Measurements from ENCODE around the gene COPRS. TPM values are rescaled to one million over a fixed set of nuclear protein-coding genes. Genes with fewer than 3 reads are reported as not detected.
A peak's percentile ranks its signal among the peaks of the same experiment; 100 is the strongest.

COPRS gene, protein sequence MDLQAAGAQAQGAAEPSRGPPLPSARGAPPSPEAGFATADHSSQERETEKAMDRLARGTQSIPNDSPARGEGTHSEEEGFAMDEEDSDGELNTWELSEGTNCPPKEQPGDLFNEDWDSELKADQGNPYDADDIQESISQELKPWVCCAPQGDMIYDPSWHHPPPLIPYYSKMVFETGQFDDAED
- 10 to 100 TPM; 19.5 to 34.1 TPM for total RNA-seq

DNA sequence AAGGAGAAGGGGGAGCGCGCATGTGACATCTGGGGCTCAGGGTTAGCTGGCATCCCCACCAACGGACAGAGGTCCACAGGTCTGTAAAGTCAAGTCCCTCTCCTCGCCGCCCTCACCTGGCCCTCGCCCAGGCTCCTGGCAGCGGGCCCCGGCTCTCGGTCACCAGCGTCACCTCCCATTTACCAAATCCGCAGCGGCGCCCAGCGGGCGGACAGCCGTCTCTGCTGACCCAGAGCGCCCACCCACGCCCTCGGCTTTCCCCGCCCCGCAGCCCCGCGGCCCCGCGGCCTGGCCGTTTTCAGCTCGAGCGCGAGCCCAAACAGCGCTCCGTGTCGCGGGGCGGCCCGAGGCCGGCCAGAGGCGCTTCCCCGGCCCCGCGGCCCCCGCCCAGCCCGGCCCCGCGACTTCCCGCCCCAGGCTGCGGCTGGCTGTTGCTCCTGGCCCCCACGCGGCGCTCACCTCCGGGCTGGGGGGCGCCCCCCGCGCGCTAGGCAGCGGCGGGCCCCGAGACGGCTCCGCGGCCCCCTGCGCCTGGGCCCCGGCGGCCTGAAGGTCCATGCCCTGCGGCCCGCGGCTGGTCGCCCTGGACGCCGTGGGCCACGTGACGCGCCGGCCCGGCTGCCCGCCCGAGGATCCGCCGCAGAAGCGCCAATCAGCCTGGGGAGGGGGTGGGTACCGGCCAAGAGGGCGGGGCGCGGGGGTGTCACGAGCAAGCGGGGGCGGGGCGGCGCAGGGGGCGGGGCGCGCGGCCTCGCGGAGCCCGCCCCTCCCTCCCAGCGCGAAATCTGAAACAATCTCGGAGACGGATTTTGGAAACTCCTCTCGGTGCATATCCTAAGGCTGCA lies at the start of gene COPRS:
COPRS (minus strand) TSS at position 603 of the 845 bp plus-strand sequence; CDS start at position 558, 45 bp downstream.
- DNase-seq (peak; percentile 87), ATAC-seq (peak; percentile 94)
- Mint-ChIP-seq H3K36me3 (peaks cover 11% of the 10 kb centered on the region), H3K27me3 (no peaks in the 10 kb centered on the region), H3K9me3 (ENCODE audit: low read depth) (no peaks in the 10 kb centered on the region), H3K27ac (peak within 1 kb of the TSS; percentile 82), H3K4me1 (peaks cover 19% of the 10 kb centered on the region), H3K4me3 (peak within 1 kb of the TSS; percentile 75)
- CTCF ChIA-PET: interaction anchor here (1.2 kb wide), 1 partner anchor 888 kb away, joined by 3 read pairs; the partner anchor contains the start of gene RNF135

DNA sequence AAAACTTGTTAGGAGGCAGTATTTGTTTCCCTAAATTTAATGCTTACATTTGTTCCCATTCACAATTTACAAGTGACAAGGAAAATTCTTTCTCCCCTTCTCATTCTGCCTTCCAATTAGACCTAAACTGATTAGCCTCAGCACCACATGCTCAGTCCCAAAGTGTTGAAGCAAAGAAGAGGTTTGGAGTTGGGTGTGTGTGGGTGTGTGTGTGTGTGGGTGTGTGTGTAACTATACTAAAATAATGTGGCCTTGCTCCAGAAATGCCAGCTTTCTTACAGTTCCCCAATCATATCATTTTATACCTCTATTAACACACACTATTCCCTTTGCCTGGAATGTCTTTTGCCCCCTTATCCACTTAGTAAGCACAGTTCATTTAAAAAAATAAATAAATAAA lies 49.3 kb upstream of the COPRS start:
- CTCF ChIA-PET: interaction anchor here (0.9 kb wide), 1 partner anchor 16 kb away, joined by 3 read pairs; no protein-coding TSS in a partner anchor

GRCh38 chr17:31907342-31907962 lies 48.4 kb upstream of the COPRS start:
- peaks cover 12% of the 10 kb centered on the region for H3K4me1 Mint-ChIP-seq
- ATAC-seq (no peak), DNase-seq (no peak)
- H3K27ac Mint-ChIP-seq: no peak overlapping the region
- H3K36me3 Mint-ChIP-seq: no peaks in the 10 kb centered on the region
- H3K9me3 Mint-ChIP-seq (ENCODE audit: low read depth): no peaks in the 10 kb centered on the region
- CTCF ChIA-PET: interaction anchor here (0.9 to 1.3 kb wide), 2 partner anchors 17 to 73 kb away, joined by 3 read pairs; no protein-coding TSS in a partner anchor
- H3K27me3 Mint-ChIP-seq: peaks cover 38% of the 10 kb centered on the region
- H3K4me3 Mint-ChIP-seq: no peak overlapping the region

More for the DNA sequence above, 49.3 kb upstream of the COPRS start:
- Mint-ChIP-seq H3K4me1 (peaks cover 8% of the 10 kb centered on the region), H3K36me3 (no peaks in the 10 kb centered on the region), H3K27me3 (peaks cover 39% of the 10 kb centered on the region), H3K4me3 (no peak overlapping the region), H3K9me3 (ENCODE audit: low read depth) (no peaks in the 10 kb centered on the region), H3K27ac (no peak overlapping the region)
- no peak for DNase-seq
- no peak for ATAC-seq

DNA sequence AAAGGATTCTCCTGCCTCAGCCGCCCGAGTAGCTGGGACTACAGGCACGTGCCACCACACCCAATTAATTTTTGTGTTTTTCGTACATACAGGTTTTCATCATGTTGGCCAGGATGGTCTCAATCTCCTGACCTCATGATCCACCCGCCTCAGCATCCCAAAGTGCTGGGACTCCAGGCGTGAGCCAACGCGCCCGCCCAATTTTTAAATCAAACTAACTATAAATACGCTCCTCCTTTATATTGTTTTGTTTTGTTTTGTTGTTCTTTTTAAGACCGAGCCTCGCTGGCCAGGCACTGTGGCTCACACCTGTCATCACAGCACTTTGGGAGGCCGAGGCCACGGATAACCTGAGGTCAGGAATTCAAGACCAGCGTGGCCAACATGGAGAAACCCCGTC lies 44.4 kb upstream of the COPRS start:
- no peak for ATAC-seq
- CTCF ChIA-PET: interaction anchor here (0.8 to 2.7 kb wide), 4 partner anchors 16 to 24 kb away, joined by 3 to 7 read pairs (median 4); no protein-coding TSS in a partner anchor

DNA sequence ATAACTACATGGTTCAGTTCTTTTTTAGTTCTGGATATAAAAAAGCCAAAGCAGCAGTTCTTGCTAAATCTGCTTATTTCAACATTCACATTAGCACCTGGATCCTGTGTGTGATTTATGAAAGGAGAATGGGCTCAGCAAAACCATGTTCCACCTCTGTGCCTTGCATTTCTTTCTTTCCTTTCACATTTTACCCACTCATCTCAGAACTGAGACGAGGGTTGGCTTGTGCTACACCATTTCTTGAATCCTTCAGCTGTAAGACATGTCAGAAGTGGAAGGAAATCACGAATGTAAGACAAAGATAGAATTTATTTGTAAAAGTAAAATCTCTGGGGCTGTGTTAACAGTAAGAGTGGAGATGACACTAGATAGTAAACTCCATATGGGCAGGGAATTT lies 43.6 kb upstream of the COPRS start:
- ATAC-seq (no peak), DNase-seq (no peak)
- H3K27ac Mint-ChIP-seq: peak overlapping the region; percentile 61
- H3K4me1 Mint-ChIP-seq: peaks cover 24% of the 10 kb centered on the region
- peak overlapping the region; percentile 22 for H3K4me3 Mint-ChIP-seq
- H3K9me3 Mint-ChIP-seq (ENCODE audit: low read depth): no peaks in the 10 kb centered on the region
- H3K27me3 Mint-ChIP-seq: peaks cover 11% of the 10 kb centered on the region
- CTCF ChIA-PET: interaction anchor here (0.8 to 2.7 kb wide), 6 partner anchors 17 to 237 kb away, joined by 3 to 9 read pairs (median 4); partner anchors contain the start of gene SUZ12
- peaks cover 3% of the 10 kb centered on the region for H3K36me3 Mint-ChIP-seq

More for the DNA sequence above, 44.4 kb upstream of the COPRS start:
- Mint-ChIP-seq H3K36me3 (no peaks in the 10 kb centered on the region), H3K27ac (no peak overlapping the region), H3K9me3 (ENCODE audit: low read depth) (no peaks in the 10 kb centered on the region), H3K4me1 (peaks cover 22% of the 10 kb centered on the region), H3K27me3 (peaks cover 17% of the 10 kb centered on the region), H3K4me3 (no peak overlapping the region)
- no peak for DNase-seq

DNA sequence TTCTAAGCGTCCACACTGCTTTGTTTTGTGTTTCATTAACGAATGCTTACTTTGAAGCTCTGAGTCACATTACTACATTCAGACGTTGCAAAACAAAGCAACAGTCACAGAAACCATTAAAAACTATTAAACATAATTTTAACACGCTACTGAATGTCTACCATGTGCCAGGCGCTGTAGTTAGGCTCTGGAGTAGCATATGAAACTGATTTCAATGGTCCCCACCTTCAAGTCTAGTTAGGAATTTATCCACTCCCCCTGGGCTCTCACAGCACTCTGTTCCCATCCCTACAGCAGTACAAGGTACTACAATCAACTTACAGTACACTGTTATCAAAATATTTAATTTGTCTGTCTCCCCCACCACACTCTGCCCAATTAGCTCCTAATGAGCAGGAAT lies 41.8 kb upstream of the COPRS start:
- no peak for DNase-seq
- Mint-ChIP-seq H3K9me3 (ENCODE audit: low read depth) (no peaks in the 10 kb centered on the region), H3K36me3 (peaks cover 10% of the 10 kb centered on the region), H3K27ac (no peak overlapping the region), H3K4me1 (peaks cover 22% of the 10 kb centered on the region), H3K4me3 (no peak overlapping the region), H3K27me3 (no peaks in the 10 kb centered on the region)
- ATAC-seq: no peak
- CTCF ChIA-PET: interaction anchor here (0.7 to 1.8 kb wide), 9 partner anchors 12 to 106 kb away, joined by 3 to 10 read pairs (median 4); partner anchors contain the start of genes LRRC37B and SUZ12

DNA sequence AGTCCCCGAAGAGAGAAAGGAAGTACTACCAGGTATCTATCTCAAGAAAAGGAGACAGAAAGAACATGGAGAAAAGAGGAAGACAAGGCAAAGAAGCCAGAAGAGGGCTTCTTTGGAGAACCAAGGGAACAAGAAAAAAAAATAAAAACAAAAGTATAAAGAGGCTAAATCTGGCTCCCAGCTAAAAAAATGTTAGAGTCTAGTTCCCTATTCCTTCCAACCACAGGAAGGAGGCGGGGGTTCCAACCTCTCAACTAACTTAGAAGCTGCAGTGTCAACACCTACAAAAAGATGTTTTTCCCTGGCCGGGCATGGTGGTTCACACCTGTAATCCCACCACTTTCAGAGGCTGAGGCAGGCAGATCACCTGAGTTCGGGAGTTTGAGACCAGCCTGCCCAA lies 29.1 kb upstream of the COPRS start:
- Mint-ChIP-seq H3K27ac (no peak overlapping the region), H3K4me1 (peaks cover 3% of the 10 kb centered on the region), H3K4me3 (no peak overlapping the region), H3K9me3 (ENCODE audit: low read depth) (no peaks in the 10 kb centered on the region), H3K27me3 (no peaks in the 10 kb centered on the region), H3K36me3 (peaks cover 43% of the 10 kb centered on the region)
- DNase-seq (no peak), ATAC-seq (no peak)
- CTCF ChIA-PET: interaction anchor here (0.8 to 1.2 kb wide), 2 partner anchors 13 to 17 kb away, joined by 3 read pairs; partner anchors contain the start of gene UTP6

GRCh38 chr17:31882571-31882970 lies 23.5 kb upstream of the COPRS start:
- Mint-ChIP-seq H3K36me3 (peaks cover 54% of the 10 kb centered on the region), H3K27ac (no peak overlapping the region), H3K4me1 (peaks cover 20% of the 10 kb centered on the region), H3K4me3 (no peak overlapping the region), H3K27me3 (no peaks in the 10 kb centered on the region), H3K9me3 (ENCODE audit: low read depth) (no peaks in the 10 kb centered on the region)
- ATAC-seq: no peak
- DNase-seq: no peak
- CTCF ChIA-PET: no interaction called here

GRCh38 chr17:31880311-31880710 lies 21.3 kb upstream of the COPRS start:
- H3K9me3 Mint-ChIP-seq (ENCODE audit: low read depth): no peaks in the 10 kb centered on the region
- ATAC-seq: no peak
- CTCF ChIA-PET: interaction anchor here (1.2 kb wide), 1 partner anchor 249 kb away, joined by 3 read pairs; no protein-coding TSS in a partner anchor
- peaks cover 53% of the 10 kb centered on the region for H3K36me3 Mint-ChIP-seq
- no peak overlapping the region for H3K4me3 Mint-ChIP-seq
- H3K27me3 Mint-ChIP-seq: no peaks in the 10 kb centered on the region
- DNase-seq: no peak
- H3K27ac Mint-ChIP-seq: no peak overlapping the region
- H3K4me1 Mint-ChIP-seq: peaks cover 23% of the 10 kb centered on the region

GRCh38 chr17:31878703-31879073 lies 19.6 kb upstream of the COPRS start:
- DNase-seq (no peak), ATAC-seq (no peak)
- no peaks in the 10 kb centered on the region for H3K27me3 Mint-ChIP-seq
- H3K27ac Mint-ChIP-seq: peak overlapping the region; percentile 86
- H3K9me3 Mint-ChIP-seq (ENCODE audit: low read depth): no peaks in the 10 kb centered on the region
- CTCF ChIA-PET: interaction anchor here (0.5 kb wide), 1 partner anchor 71 kb away, joined by 3 read pairs; no protein-coding TSS in a partner anchor
- peaks cover 49% of the 10 kb centered on the region for H3K36me3 Mint-ChIP-seq
- no peak overlapping the region for H3K4me3 Mint-ChIP-seq
- H3K4me1 Mint-ChIP-seq: peaks cover 23% of the 10 kb centered on the region

- H3K4me1 Mint-ChIP-seq: peaks cover 23% of the 10 kb centered on the region
- no peaks in the 10 kb centered on the region for H3K27me3 Mint-ChIP-seq
- H3K4me3 Mint-ChIP-seq: peak overlapping the region; percentile 29
- CTCF ChIA-PET: interaction anchor here (0.5 to 1.2 kb wide), 2 partner anchors 16 to 71 kb away, joined by 3 read pairs; no protein-coding TSS in a partner anchor
- DNase-seq (peak; percentile 65), ATAC-seq (peak; percentile 84)
- peak overlapping the region; percentile 86 for H3K27ac Mint-ChIP-seq
- peaks cover 51% of the 10 kb centered on the region for H3K36me3 Mint-ChIP-seq
- H3K9me3 Mint-ChIP-seq (ENCODE audit: low read depth): no peaks in the 10 kb centered on the region
Measured at GRCh38 chr17:31877911-31878702, 19.1 kb upstream of the COPRS start.

DNA sequence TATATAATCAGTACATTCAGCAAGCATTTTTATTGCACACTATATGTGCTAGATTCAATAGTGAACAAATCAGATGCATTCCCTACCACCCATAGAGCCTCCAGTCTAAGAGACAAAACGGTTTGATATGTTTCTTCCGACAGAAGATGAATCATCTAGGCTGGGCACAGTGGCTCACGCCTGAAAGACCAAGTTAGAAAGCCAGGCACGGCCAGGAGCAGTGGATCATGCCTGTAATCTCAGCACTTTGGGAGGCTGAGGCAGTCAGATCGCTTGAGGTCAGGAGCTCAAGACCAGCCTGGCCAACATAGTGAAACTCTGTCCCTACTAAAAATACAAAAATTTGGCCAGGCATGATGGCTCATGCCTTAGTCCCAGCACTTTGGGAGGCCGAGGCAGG lies 18.3 kb upstream of the COPRS start:
- DNase-seq (no peak), ATAC-seq (no peak)
- Mint-ChIP-seq H3K27me3 (no peaks in the 10 kb centered on the region), H3K9me3 (ENCODE audit: low read depth) (no peaks in the 10 kb centered on the region), H3K4me3 (no peak overlapping the region), H3K36me3 (peaks cover 51% of the 10 kb centered on the region), H3K27ac (peak overlapping the region; percentile 56), H3K4me1 (peaks cover 21% of the 10 kb centered on the region)
- CTCF ChIA-PET: interaction anchor here (1.2 kb wide), 1 partner anchor 15 kb away, joined by 3 read pairs; no protein-coding TSS in a partner anchor
